Effector CD8-positive, alpha-beta T cell (primary cell): Measurements from ENCODE around the gene UTP14C.
"Not testable (repeated sequence)": the region's sequence is repeated elsewhere in the genome, so short reads cannot be mapped to it uniquely, and the experiment has no call there.

Experiments used
- DNase-seq: peaks from one replicate; lab custom pipeline; 2025; lab: John Stamatoyannopoulos, UW

Gene UTP14C

GRCh38 chr13:52048516-52048915 is 24.0 kb downstream of the UTP14C start:
- DNase-seq = no peak

GRCh38 chr13:52051400-52051799 is 26.9 kb downstream of the UTP14C start:
- DNase-seq = no peak

- DNase-seq = no peak
Observed at GRCh38 chr13:52053460-52053859, 29.0 kb downstream of the UTP14C start.

- not testable (repeated sequence) for DNase-seq
Observed at GRCh38 chr13:52061064-52061463, 36.6 kb downstream of the UTP14C start.

- DNase-seq = no peak
Observed at GRCh38 chr13:52061587-52061986, 37.1 kb downstream of the UTP14C start.

GRCh38 chr13:52067237-52067636 is 42.7 kb downstream of the UTP14C start:
- no peak for DNase-seq

- no peak for DNase-seq
Observed at GRCh38 chr13:52070929-52071523, 46.5 kb downstream of the UTP14C start.
